NCI-H226 (cell line): Measurements from ENCODE around the gene CEACAM1.
"Not testable (repeated sequence)": the region's sequence is repeated elsewhere in the genome, so short reads cannot be mapped to it uniquely, and the experiment has no call there.

Experiments used
- DNase-seq: peaks from one replicate; pipeline ENCODE4 v3.0.0-alpha.2; 2015

Gene CEACAM1

GRCh38 chr19:42528354-42529247 lies at the start of gene CEACAM1:
CEACAM1 (minus strand) TSS chr19:42528481; CDS start chr19:42528374, 107 bp downstream.
- no peak for DNase-seq

GRCh38 chr19:42577016-42577415 lies 48.7 kb upstream of the CEACAM1 start:
- DNase-seq = no peak

GRCh38 chr19:42576241-42576640 lies 48.0 kb upstream of the CEACAM1 start:
- no peak for DNase-seq

- no peak for DNase-seq
These were observed 45.4 kb upstream of the CEACAM1 start for GRCh38 chr19:42573642-42574041.

GRCh38 chr19:42571116-42571515 lies 42.8 kb upstream of the CEACAM1 start:
- DNase-seq = no peak

- no peak for DNase-seq
These were observed 40.9 kb upstream of the CEACAM1 start for GRCh38 chr19:42569193-42569592.

GRCh38 chr19:42568006-42568405 lies 39.7 kb upstream of the CEACAM1 start:
- no peak for DNase-seq

- DNase-seq = no peak
These were observed 39.3 kb upstream of the CEACAM1 start for GRCh38 chr19:42567567-42567966.

- peak; percentile 46 for DNase-seq
These were observed 35.3 kb upstream of the CEACAM1 start for GRCh38 chr19:42563352-42564210.

- no peak for DNase-seq
These were observed 33.2 kb upstream of the CEACAM1 start for GRCh38 chr19:42561512-42561911.

GRCh38 chr19:42560731-42561130 lies 32.5 kb upstream of the CEACAM1 start:
- DNase-seq = no peak

GRCh38 chr19:42558450-42559150 lies 30.3 kb upstream of the CEACAM1 start:
- no peak for DNase-seq

GRCh38 chr19:42557386-42557871 lies 29.1 kb upstream of the CEACAM1 start:
- not testable (repeated sequence) for DNase-seq

- DNase-seq = no peak
These were observed 27.5 kb upstream of the CEACAM1 start for GRCh38 chr19:42555801-42556200.

GRCh38 chr19:42555317-42555716 lies 27.0 kb upstream of the CEACAM1 start:
- no peak for DNase-seq

- DNase-seq = no peak
These were observed 25.8 kb upstream of the CEACAM1 start for GRCh38 chr19:42554046-42554575.

GRCh38 chr19:42553292-42554045 lies 25.2 kb upstream of the CEACAM1 start:
- peak; percentile 23 for DNase-seq

GRCh38 chr19:42552086-42553065 lies 24.1 kb upstream of the CEACAM1 start:
- DNase-seq = no peak

GRCh38 chr19:42550521-42550920 lies 22.2 kb upstream of the CEACAM1 start:
- not testable (repeated sequence) for DNase-seq

- DNase-seq = not testable (repeated sequence)
These were observed 20.8 kb upstream of the CEACAM1 start for GRCh38 chr19:42549067-42549466.

GRCh38 chr19:42548552-42548951 lies 20.3 kb upstream of the CEACAM1 start:
- no peak for DNase-seq
